Ectodermal cell (in vitro differentiated cells): ENCODE results near the gene ADGRF3.
"Not testable (repeated sequence)": the region's sequence is repeated elsewhere in the genome, so short reads cannot be mapped to it uniquely, and the experiment has no call there.

ENCODE experiments used
- H3K27ac ChIP-seq: 2 replicates; pipeline ENCODE4 v1.7.0; 2013; ENCODE audit warnings: mild to moderate bottlenecking, low read depth, low read length; ENCODE audit not compliant: insufficient read depth, poor library complexity, severe bottlenecking
- H3K27me3 ChIP-seq: 2 replicates; pipeline ENCODE4 v1.7.0; 2013; ENCODE audit warnings: mild to moderate bottlenecking, low read length; ENCODE audit not compliant: insufficient read depth, control insufficient read depth, poor library complexity, severe bottlenecking
- H3K36me3 ChIP-seq: one replicate; pipeline ENCODE4 v1.7.0; 2013; ENCODE audit warnings: low read length; ENCODE audit not compliant: control insufficient read depth, insufficient read depth
- H3K4me1 ChIP-seq: one replicate; pipeline ENCODE4 v1.7.0; 2013; ENCODE audit warnings: low read length; ENCODE audit not compliant: control insufficient read depth, insufficient read depth
- H3K4me3 ChIP-seq: 2 replicates; pipeline ENCODE4 v1.7.0; 2013; ENCODE audit warnings: low read depth, low read length, control low read depth; ENCODE audit not compliant: insufficient read depth
- H3K9me3 ChIP-seq: 2 replicates; pipeline ENCODE4 v1.7.0; 2013; ENCODE audit warnings: mild to moderate bottlenecking, low read length, moderate library complexity; ENCODE audit not compliant: control insufficient read depth
- WGBS, 2 experiments: methylation state at CpG; one replicate each; pipeline ENCODE4 v1.1.7; 2013; ENCODE audit warnings: missing lambda C conversion rate in 2 of 2; 5-methylcytosine and 5-hydroxymethylcytosine counted together

The ADGRF3 gene

DNA sequence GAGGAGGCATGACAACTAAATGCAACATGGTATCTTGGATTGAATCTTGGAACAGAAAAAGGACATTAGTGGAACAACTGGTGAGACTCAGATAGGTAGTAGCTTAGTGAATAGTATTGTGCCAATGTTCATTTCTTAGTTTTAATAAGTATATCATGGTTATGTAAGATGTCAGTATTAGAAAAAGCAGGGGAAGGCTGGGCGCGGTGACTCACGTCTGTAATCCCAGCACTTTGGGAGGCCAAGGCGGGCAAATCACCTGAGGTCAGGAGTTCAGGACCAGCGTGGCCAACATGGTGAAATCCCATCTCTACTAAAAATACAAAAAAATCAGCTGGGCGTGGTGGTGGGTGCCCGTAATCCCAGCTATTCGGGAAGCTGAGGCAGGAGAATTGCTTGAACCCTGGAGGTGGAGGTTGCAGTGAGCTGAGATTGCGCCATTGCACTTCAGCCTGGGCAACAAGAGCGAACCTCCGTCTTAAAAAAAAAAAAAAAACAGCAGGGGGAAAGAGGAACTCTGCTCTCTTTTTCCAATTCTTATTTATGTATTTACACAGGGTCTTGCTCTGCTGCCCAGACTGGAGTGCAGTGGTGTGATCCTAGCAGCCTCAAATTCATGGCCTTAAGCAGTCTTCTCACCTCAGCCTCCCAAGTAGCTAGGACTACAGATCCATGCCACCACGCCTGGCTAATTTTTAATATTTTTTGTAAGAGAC lies 77.8 kb downstream of the ADGRF3 start:
- not testable (repeated sequence) for H3K27ac ChIP-seq, H3K9me3 ChIP-seq, H3K27me3 ChIP-seq, H3K4me3 ChIP-seq, H3K4me1 ChIP-seq, H3K36me3 ChIP-seq
- WGBS, 2 experiments, result 90 to 92% methylated on average over 12 of the region's 12 CpGs

DNA sequence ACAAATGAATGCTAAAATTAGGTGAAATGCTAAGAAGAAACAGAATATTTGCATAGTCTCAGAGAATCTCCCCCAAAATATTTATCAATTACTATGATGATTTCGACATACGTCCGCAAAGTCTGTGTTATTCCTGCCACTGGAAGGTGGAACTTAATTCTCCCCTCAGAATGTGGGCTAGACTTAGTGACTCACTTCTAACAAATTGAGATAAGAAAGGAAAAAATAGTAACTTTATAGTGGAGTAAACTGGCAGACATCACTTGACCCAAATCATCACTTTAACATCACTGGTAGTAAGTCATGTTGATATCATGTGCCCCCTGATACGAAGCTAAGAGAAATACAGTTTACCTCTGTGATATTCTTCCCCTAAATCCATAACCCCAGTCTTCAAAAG lies 78.4 kb downstream of the ADGRF3 start:
- Histone ChIP-seq H3K27me3 (no peaks in the 10 kb centered on the region), H3K27ac (no peak overlapping the region), H3K4me1 (no peaks in the 10 kb centered on the region), H3K4me3 (no peak overlapping the region), H3K9me3 (no peaks in the 10 kb centered on the region), H3K36me3 (no peaks in the 10 kb centered on the region)
- WGBS, 2 experiments, result 96 to 98% methylated on average over 4 of the region's 4 CpGs

DNA sequence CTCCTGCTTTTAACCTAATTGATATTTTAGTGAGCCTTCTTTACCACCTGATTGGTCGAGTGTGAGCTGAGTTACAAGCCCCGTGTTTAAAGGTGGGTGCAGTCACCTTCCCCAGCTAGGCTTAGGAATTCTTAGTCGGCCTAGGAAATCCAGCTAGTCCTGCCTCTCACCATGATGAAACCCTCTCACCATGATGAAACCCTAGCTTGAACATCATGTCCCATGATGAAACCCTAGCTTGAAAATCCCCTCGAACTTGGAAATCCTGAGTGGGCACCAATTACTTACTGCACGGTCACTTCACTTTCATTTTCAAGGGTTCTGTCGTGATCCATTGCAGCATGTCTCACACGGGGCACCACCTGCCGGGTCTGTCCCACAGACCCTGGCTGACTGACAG lies 87.8 kb downstream of the ADGRF3 start:
- H3K36me3 ChIP-seq, H3K4me1 ChIP-seq, H3K27ac ChIP-seq, H3K9me3 ChIP-seq, H3K4me3 ChIP-seq, H3K27me3 ChIP-seq: not testable (repeated sequence)
- WGBS, 2 experiments, result 94 to 95% methylated on average over 8 of the region's 8 CpGs
